HCT116 (cell line): ENCODE measurements around the gene TTLL5. TPM values are rescaled to one million over a fixed set of nuclear protein-coding genes. Genes with fewer than 3 reads are reported as not detected.

Experiments used
- ATAC-seq: fragments of 200-7000 bp; cut with Tn5 transposase; 2 replicates; pipeline ENCODE4 v1.9.1; 2020; ENCODE audit warnings: mild to moderate bottlenecking, moderate library complexity
- BruUV-seq: library from RNA; stranded (reverse); fragments of 400-500 nt; replicated peaks from 2 replicates; lab custom pipeline; 2021; lab: Mats Ljungman, UMichigan
- CTCF ChIA-PET: fragments of 300-600 bp; sonication (Branson Sonifier 250); formaldehyde crosslinking; loops from one replicate; lab custom pipeline; 2021; ENCODE audit warnings: antibody characterized with exemption; lab: Charles Lee
- POLR2A ChIA-PET: fragments of 300-600, 350-600 bp; sonication (Branson Sonifier 250); formaldehyde crosslinking; loops from one replicate; lab custom pipeline; 2021; ENCODE audit warnings: antibody characterized with exemption; lab: Charles Lee
- RAD21 ChIA-PET, 2 experiments: fragments of 300-600 bp; sonication (Branson Sonifier 250); formaldehyde crosslinking; loops; one replicate each; lab custom pipeline; 2023; ENCODE audit warnings: low total read pairs in 2 of 2; ENCODE audit not compliant: uncharacterized antibody in 2 of 2, unreplicated experiment in 2 of 2, low non-redundant PET in 1 of 2; lab: Charles Lee
- DNase-seq: peaks from one replicate; pipeline ENCODE4 v3.0.0-alpha.2; 2010; ENCODE audit warnings: low read depth, low spot score
- H2AFZ ChIP-seq: fragments of 200-600 bp; shearing (Covaris generic), sonication (generic); 2 replicates; pipeline ENCODE4 v1.6.1; 2017; ENCODE audit warnings: low read depth, mixed run types, mixed read lengths, antibody characterized with exemption, low read length; ENCODE audit not compliant: poor library complexity, severe bottlenecking
- H3K27ac ChIP-seq: 2 replicates; pipeline ENCODE4 v1.5.1; 2012; ENCODE audit warnings: low read depth, low read length
- H3K27me3 ChIP-seq: fragments of 200-600 bp; sonication (generic); 2 replicates; pipeline ENCODE4 v1.6.1; 2016; ENCODE audit warnings: mixed run types, low read length, mixed read lengths; ENCODE audit not compliant: insufficient read depth
- H3K36me3 ChIP-seq, 2 experiments: fragments of 200-500 bp in 1 of 2; fragments of 200-600 bp in 1 of 2; sonication (Bioruptor generic) in 1 of 2; sonication (generic) in 1 of 2; 2 replicates each; pipeline versions ENCODE4 v1.5.1 to v1.6.1; 2014 to 2016; ENCODE audit warnings: low read length in 2 of 2, inconsistent platforms in 1 of 2, mixed read lengths in 1 of 2, mixed run types in 1 of 2; ENCODE audit not compliant: insufficient read depth in 2 of 2, control insufficient read depth in 1 of 2
- H3K4me1 ChIP-seq, 2 experiments: fragments of 200-600 bp in 1 of 2; sonication (generic) in 1 of 2; 2 replicates each; pipeline versions ENCODE4 v1.5.1 to v1.6.1; 2012 to 2017; ENCODE audit warnings: low read length in 2 of 2, inconsistent platforms in 1 of 2, mild to moderate bottlenecking in 1 of 2, mixed read lengths in 1 of 2, mixed run types in 1 of 2, moderate library complexity in 1 of 2; ENCODE audit not compliant: insufficient read depth in 2 of 2, control insufficient read depth in 1 of 2
- H3K4me2 ChIP-seq: fragments of 200-600 bp; sonication (generic); 2 replicates; pipeline ENCODE4 v1.6.1; 2017; ENCODE audit warnings: mixed run types, low read length, mixed read lengths
- H3K4me3 ChIP-seq, 2 experiments: fragments of 200-600 bp in 1 of 2; sonication (generic) in 1 of 2; replicated peaks in 1 of 2; 2 replicates each; pipeline ENCODE4 v1.5.1; 2011 to 2016; ENCODE audit warnings: low read length in 2 of 2, control low read depth in 1 of 2, low read depth in 1 of 2, mild to moderate bottlenecking in 1 of 2, mixed read lengths in 1 of 2, mixed run types in 1 of 2
- H3K79me2 ChIP-seq: fragments of 200-600 bp; sonication (generic); 2 replicates; pipeline ENCODE4 v1.6.1; 2017; ENCODE audit warnings: mild to moderate bottlenecking, mixed run types, low read length, moderate library complexity, mixed read lengths; ENCODE audit not compliant: insufficient read depth
- H3K9ac ChIP-seq: fragments of 200-600 bp; sonication (generic); 2 replicates; pipeline ENCODE4 v1.6.1; 2016; ENCODE audit warnings: low read length, mixed read lengths
- H3K9me2 ChIP-seq: fragments of 200-600 bp; sonication (generic), shearing (Covaris generic); 2 replicates; pipeline ENCODE4 v1.6.1; 2017; ENCODE audit warnings: mixed run types, mild to moderate bottlenecking, moderate library complexity; ENCODE audit not compliant: insufficient read depth
- H3K9me3 ChIP-seq, 2 experiments: fragments of 200-500 bp in 1 of 2; fragments of 200-600 bp in 1 of 2; sonication (Bioruptor generic) in 1 of 2; sonication (generic) in 1 of 2; 2 replicates each; pipeline ENCODE4 v1.6.1; 2014 to 2017; ENCODE audit warnings: low read length in 2 of 2, mixed read lengths in 2 of 2, inconsistent platforms in 1 of 2, low read depth in 1 of 2, mild to moderate bottlenecking in 1 of 2, mixed run types in 1 of 2, moderate library complexity in 1 of 2; ENCODE audit not compliant: control insufficient read depth in 1 of 2, insufficient read depth in 1 of 2
- H4K20me1 ChIP-seq: fragments of 200-600 bp; sonication (generic), shearing (Covaris generic); 2 replicates; pipeline ENCODE4 v1.6.1; 2017; ENCODE audit warnings: mixed run types, mild to moderate bottlenecking, moderate library complexity; ENCODE audit not compliant: insufficient read depth
- ATF3 ChIP-seq: IDR thresholded peaks from 2 replicates; pipeline ENCODE4 v1.6.1; 2012
- CBX3 ChIP-seq: IDR thresholded peaks from 2 replicates; pipeline ENCODE4 v1.6.1; 2012; ENCODE audit warnings: low read depth
- CEBPB ChIP-seq: IDR thresholded peaks from 2 replicates; pipeline ENCODE4 v1.6.1; 2012; ENCODE audit warnings: low read depth
- EGR1 ChIP-seq: IDR thresholded peaks from 2 replicates; pipeline ENCODE4 v1.6.1; 2012; ENCODE audit warnings: low read depth
- ELF1 ChIP-seq: IDR thresholded peaks from 2 replicates; pipeline ENCODE4 v1.6.1; 2012; ENCODE audit warnings: low read depth, borderline replicate concordance
- EZH2 ChIP-seq: fragments of 200-600 bp; sonication (generic); IDR thresholded peaks from 2 replicates; pipeline ENCODE4 v1.6.1; 2017; ENCODE audit warnings: antibody characterized with exemption, mixed run types
- EZH2phosphoT487 ChIP-seq: fragments of 200-600 bp; IDR thresholded peaks from 2 replicates; pipeline ENCODE4 v1.6.1; 2018; ENCODE audit warnings: antibody characterized with exemption, borderline replicate concordance
- FOSL1 ChIP-seq: IDR thresholded peaks from 2 replicates; pipeline ENCODE4 v1.6.1; 2012; ENCODE audit warnings: low read depth
- JUND ChIP-seq: IDR thresholded peaks from 2 replicates; pipeline ENCODE4 v1.6.1; 2012
- RAD21 ChIP-seq: IDR thresholded peaks from 2 replicates; pipeline ENCODE4 v1.6.1; 2012; ENCODE audit warnings: low read depth, mild to moderate bottlenecking
- SIN3A ChIP-seq: IDR thresholded peaks from 2 replicates; pipeline ENCODE4 v1.6.1; 2012; ENCODE audit warnings: low read depth
- SP1 ChIP-seq: IDR thresholded peaks from 2 replicates; pipeline ENCODE4 v1.6.1; 2012; ENCODE audit warnings: low read depth
- SRF ChIP-seq: IDR thresholded peaks from 2 replicates; pipeline ENCODE4 v1.6.1; 2012; ENCODE audit warnings: low read depth
- TCF7L2 ChIP-seq: IDR thresholded peaks from 2 replicates; pipeline ENCODE4 v1.7.0; 2011; ENCODE audit warnings: borderline replicate concordance, inconsistent platforms; ENCODE audit not compliant: insufficient read depth, insufficient read length; ENCODE audit errors: extremely low read depth
- ZFX ChIP-seq: fragments of 450-650 bp; IDR thresholded peaks from 2 replicates; pipeline ENCODE4 v1.6.1; 2017
- intact Hi-C: fragments of 100-400 bp; cut with micrococcal nuclease; formaldehyde crosslinking; loops from 2 replicates; pipeline ENCODE4 v1.10.0; 2022
- total RNA-seq: library from RNA; stranded (reverse); gene quantifications from one replicate; pipeline ENCODE4 v1.2.1, GENCODE V29; 2021; ENCODE audit not compliant: unreplicated experiment
- TF ChIP-seq, protein P1 (sequence below): IDR thresholded peaks from 2 replicates; pipeline ENCODE4 v1.6.1; 2012
- TF ChIP-seq, protein P2 (sequence below), 3 experiments: fragments of 200-600 bp in 1 of 3; sonication (generic) in 1 of 3; IDR thresholded peaks in 2 of 3; conservative IDR thresholded peaks in 1 of 3; 2 replicates each; pipeline ENCODE4 v1.5.1; 2012 to 2017; ENCODE audit warnings: low read depth in 2 of 3, low read length in 2 of 3, antibody characterized with exemption in 1 of 3, borderline replicate concordance in 1 of 3, control low read depth in 1 of 3, mild to moderate bottlenecking in 1 of 3, mixed read lengths in 1 of 3, mixed run types in 1 of 3, moderate library complexity in 1 of 3; ENCODE audit not compliant: insufficient read depth in 1 of 3
- TF ChIP-seq, protein P3 (sequence below): IDR thresholded peaks from 2 replicates; pipeline ENCODE4 v1.6.1; 2012; ENCODE audit warnings: low read depth

The TTLL5 gene
- total RNA-seq, 1 experiment from 2014 or later, result 26.2 TPM

GRCh38 chr14:75703467-75703866 lies 42.4 kb downstream of the TTLL5 start:
- no peaks in the 10 kb centered on the region for H3K9me3 ChIP-seq
- POLR2A ChIA-PET, result no interaction called here
- H4K20me1 ChIP-seq, result no peaks in the 10 kb centered on the region
- no peak overlapping the region for H2AFZ ChIP-seq
- RAD21 ChIA-PET, result no interaction called here
- H3K4me1 ChIP-seq, result no peaks in the 10 kb centered on the region
- peaks cover 0 to 7% of the 10 kb centered on the region in 2 experiments; a peak in 2 of 4 replicates for H3K36me3 ChIP-seq
- CTCF ChIA-PET, result no interaction called here
- no peaks in the 10 kb centered on the region for H3K9me2 ChIP-seq
- H3K4me3 ChIP-seq, result no peak overlapping the region
- TF ChIP-seq SIN3A (no peak), EGR1 (no peak), EZH2phosphoT487 (no peak), EZH2 (no peak), CEBPB (no peak), SRF (no peak), TCF7L2 (no peak), FOSL1 (no peak), ATF3 (no peak), ZFX (no peak), CBX3 (no peak), RAD21 (no peak), ELF1 (no peak), JUND (no peak), SP1 (no peak)
- TF ChIP-seq, protein P1, sequence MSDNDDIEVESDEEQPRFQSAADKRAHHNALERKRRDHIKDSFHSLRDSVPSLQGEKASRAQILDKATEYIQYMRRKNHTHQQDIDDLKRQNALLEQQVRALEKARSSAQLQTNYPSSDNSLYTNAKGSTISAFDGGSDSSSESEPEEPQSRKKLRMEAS, result no peak
- TF ChIP-seq, protein P2, sequence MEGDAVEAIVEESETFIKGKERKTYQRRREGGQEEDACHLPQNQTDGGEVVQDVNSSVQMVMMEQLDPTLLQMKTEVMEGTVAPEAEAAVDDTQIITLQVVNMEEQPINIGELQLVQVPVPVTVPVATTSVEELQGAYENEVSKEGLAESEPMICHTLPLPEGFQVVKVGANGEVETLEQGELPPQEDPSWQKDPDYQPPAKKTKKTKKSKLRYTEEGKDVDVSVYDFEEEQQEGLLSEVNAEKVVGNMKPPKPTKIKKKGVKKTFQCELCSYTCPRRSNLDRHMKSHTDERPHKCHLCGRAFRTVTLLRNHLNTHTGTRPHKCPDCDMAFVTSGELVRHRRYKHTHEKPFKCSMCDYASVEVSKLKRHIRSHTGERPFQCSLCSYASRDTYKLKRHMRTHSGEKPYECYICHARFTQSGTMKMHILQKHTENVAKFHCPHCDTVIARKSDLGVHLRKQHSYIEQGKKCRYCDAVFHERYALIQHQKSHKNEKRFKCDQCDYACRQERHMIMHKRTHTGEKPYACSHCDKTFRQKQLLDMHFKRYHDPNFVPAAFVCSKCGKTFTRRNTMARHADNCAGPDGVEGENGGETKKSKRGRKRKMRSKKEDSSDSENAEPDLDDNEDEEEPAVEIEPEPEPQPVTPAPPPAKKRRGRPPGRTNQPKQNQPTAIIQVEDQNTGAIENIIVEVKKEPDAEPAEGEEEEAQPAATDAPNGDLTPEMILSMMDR (IDR thresholded peaks at IDR 0.05 in 2 of 3, conservative IDR thresholded peaks at IDR 0.05 in 1 of 3; ENCODE audit: borderline replicate concordance in 1 of 3, insufficient read depth in 1 of 3, low read depth in 2 of 3, low read length in 2 of 3), result no peak
- TF ChIP-seq, protein P3, sequence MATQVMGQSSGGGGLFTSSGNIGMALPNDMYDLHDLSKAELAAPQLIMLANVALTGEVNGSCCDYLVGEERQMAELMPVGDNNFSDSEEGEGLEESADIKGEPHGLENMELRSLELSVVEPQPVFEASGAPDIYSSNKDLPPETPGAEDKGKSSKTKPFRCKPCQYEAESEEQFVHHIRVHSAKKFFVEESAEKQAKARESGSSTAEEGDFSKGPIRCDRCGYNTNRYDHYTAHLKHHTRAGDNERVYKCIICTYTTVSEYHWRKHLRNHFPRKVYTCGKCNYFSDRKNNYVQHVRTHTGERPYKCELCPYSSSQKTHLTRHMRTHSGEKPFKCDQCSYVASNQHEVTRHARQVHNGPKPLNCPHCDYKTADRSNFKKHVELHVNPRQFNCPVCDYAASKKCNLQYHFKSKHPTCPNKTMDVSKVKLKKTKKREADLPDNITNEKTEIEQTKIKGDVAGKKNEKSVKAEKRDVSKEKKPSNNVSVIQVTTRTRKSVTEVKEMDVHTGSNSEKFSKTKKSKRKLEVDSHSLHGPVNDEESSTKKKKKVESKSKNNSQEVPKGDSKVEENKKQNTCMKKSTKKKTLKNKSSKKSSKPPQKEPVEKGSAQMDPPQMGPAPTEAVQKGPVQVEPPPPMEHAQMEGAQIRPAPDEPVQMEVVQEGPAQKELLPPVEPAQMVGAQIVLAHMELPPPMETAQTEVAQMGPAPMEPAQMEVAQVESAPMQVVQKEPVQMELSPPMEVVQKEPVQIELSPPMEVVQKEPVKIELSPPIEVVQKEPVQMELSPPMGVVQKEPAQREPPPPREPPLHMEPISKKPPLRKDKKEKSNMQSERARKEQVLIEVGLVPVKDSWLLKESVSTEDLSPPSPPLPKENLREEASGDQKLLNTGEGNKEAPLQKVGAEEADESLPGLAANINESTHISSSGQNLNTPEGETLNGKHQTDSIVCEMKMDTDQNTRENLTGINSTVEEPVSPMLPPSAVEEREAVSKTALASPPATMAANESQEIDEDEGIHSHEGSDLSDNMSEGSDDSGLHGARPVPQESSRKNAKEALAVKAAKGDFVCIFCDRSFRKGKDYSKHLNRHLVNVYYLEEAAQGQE, result no peak
- H3K79me2 ChIP-seq, result no peaks in the 10 kb centered on the region
- no peak overlapping the region for H3K4me2 ChIP-seq
- H3K9ac ChIP-seq, result no peak overlapping the region
- no peak for DNase-seq
- no TSS peak for BruUV-seq
- no peak for ATAC-seq
- no peak overlapping the region for H3K27ac ChIP-seq
- H3K27me3 ChIP-seq, result no peaks in the 10 kb centered on the region
- intact Hi-C loops, result loop anchor here (10.0 kb wide), 1 partner anchor 201 kb away; no protein-coding TSS in a partner anchor
